Neural cell (in vitro differentiated cells): Measurements from ENCODE around the gene CYB5A. TPM values are rescaled to one million over a fixed set of nuclear protein-coding genes. Genes with fewer than 3 reads are reported as not detected.

Source experiments
- H2AFZ ChIP-seq: fragments of 200-600, 300-800 bp; sonication (generic), shearing (Covaris generic); 2 replicates; pipeline ENCODE4 v1.6.0; 2014; ENCODE audit warnings: low read depth, mild to moderate bottlenecking, antibody characterized with exemption, low read length, moderate library complexity
- H3F3A ChIP-seq: fragments of 200-600 bp; shearing (Covaris generic); 2 replicates; pipeline ENCODE4 v1.6.1; 2016; ENCODE audit warnings: mild to moderate bottlenecking, moderate library complexity, mixed read lengths, antibody characterized with exemption, low read length; ENCODE audit not compliant: insufficient read depth, poor library complexity, severe bottlenecking
- H3K27ac ChIP-seq: fragments of 200-600, 300-800 bp; sonication (generic), shearing (Covaris generic); 2 replicates; pipeline ENCODE4 v1.5.1; 2014; ENCODE audit warnings: mild to moderate bottlenecking, low read length, moderate library complexity
- H3K27me3 ChIP-seq: fragments of 300-800, 200-600 bp; sonication (generic), shearing (Covaris generic); 2 replicates; pipeline ENCODE4 v1.6.0; 2014; ENCODE audit warnings: mild to moderate bottlenecking, low read depth, low read length, moderate library complexity; ENCODE audit not compliant: insufficient read depth
- H3K36me3 ChIP-seq: fragments of 300-800, 200-600 bp; sonication (generic), shearing (Covaris generic); 2 replicates; pipeline ENCODE4 v1.5.1; 2014; ENCODE audit warnings: mild to moderate bottlenecking, antibody characterized with exemption, low read length, moderate library complexity; ENCODE audit not compliant: insufficient read depth
- H3K4me2 ChIP-seq: fragments of 300-800, 200-600 bp; sonication (generic), shearing (Covaris generic); 2 replicates; pipeline ENCODE4 v1.6.0; 2014; ENCODE audit warnings: mild to moderate bottlenecking, low read length
- H3K4me3 ChIP-seq: fragments of 300-800, 200-600 bp; sonication (generic), shearing (Covaris generic); 2 replicates; pipeline ENCODE4 v1.5.1; 2014; ENCODE audit warnings: mild to moderate bottlenecking, low read length, moderate library complexity
- H3K79me2 ChIP-seq: fragments of 200-600 bp; shearing (Covaris generic); replicated peaks from 2 replicates; pipeline ENCODE4 v1.6.0; 2014; ENCODE audit warnings: mild to moderate bottlenecking, low read length, moderate library complexity; ENCODE audit not compliant: insufficient read depth
- H3K9ac ChIP-seq: fragments of 300-800, 200-600 bp; sonication (generic), shearing (Covaris generic); 2 replicates; pipeline ENCODE4 v1.6.1; 2016; ENCODE audit warnings: mild to moderate bottlenecking, low read length, mixed read lengths
- H3K9me2 ChIP-seq: fragments of 200-600 bp; shearing (Covaris generic); 2 replicates; pipeline ENCODE4 v1.6.1; 2016; ENCODE audit warnings: mild to moderate bottlenecking, low read length, mixed read lengths; ENCODE audit not compliant: insufficient read depth
- H3K9me3 ChIP-seq: fragments of 200-600, 300-800 bp; sonication (generic), shearing (Covaris generic); 2 replicates; pipeline ENCODE4 v1.6.1; 2016; ENCODE audit warnings: mild to moderate bottlenecking, mixed run types, low read length, moderate library complexity, mixed read lengths
- H4K20me1 ChIP-seq: fragments of 200-600 bp; shearing (Covaris generic); 2 replicates; pipeline ENCODE4 v1.6.1; 2016; ENCODE audit warnings: mild to moderate bottlenecking, mixed run types; ENCODE audit not compliant: insufficient read depth
- EP300 ChIP-seq: fragments of 450-650 bp; conservative IDR thresholded peaks from 2 replicates; pipeline ENCODE4 v1.6.1; 2014; ENCODE audit warnings: antibody characterized with exemption, mild to moderate bottlenecking, moderate library complexity; ENCODE audit not compliant: poor library complexity, severe bottlenecking
- EZH2 ChIP-seq: fragments of 200-600, 300-800 bp; shearing (Covaris generic), sonication (generic); IDR thresholded peaks from 2 replicates; pipeline ENCODE4 v1.6.1; 2014; ENCODE audit warnings: antibody characterized with exemption, low read length, borderline replicate concordance, mild to moderate bottlenecking; ENCODE audit not compliant: insufficient read depth, poor library complexity, severe bottlenecking
- MXI1 ChIP-seq: fragments of 450-650 bp; conservative IDR thresholded peaks from 2 replicates; pipeline ENCODE4 v1.6.1; 2014; ENCODE audit warnings: antibody characterized with exemption, mild to moderate bottlenecking; ENCODE audit not compliant: poor library complexity, severe bottlenecking
- POLR2AphosphoS5 ChIP-seq: IDR thresholded peaks from 2 replicates; pipeline ENCODE4 v1.6.1; 2012
- RAD21 ChIP-seq: fragments of 450-650 bp; conservative IDR thresholded peaks from 2 replicates; pipeline ENCODE4 v1.6.1; 2014; ENCODE audit warnings: antibody characterized with exemption, mild to moderate bottlenecking, moderate library complexity
- SMC3 ChIP-seq: fragments of 450-650 bp; conservative IDR thresholded peaks from 2 replicates; pipeline ENCODE4 v1.6.1; 2014; ENCODE audit warnings: antibody characterized with exemption, mild to moderate bottlenecking, moderate library complexity; ENCODE audit not compliant: poor library complexity
- TAF1 ChIP-seq: IDR thresholded peaks from 2 replicates; pipeline ENCODE4 v1.6.1; 2012; ENCODE audit warnings: low read depth
- polyA plus RNA-seq: library from polyadenylated mRNA; depleted of rRNA; stranded (reverse); fragments of >200 nt; gene quantifications from 2 replicates; pipeline ENCODE4 v1.2.3, GENCODE V29; 2014
- TF ChIP-seq, protein P1 (sequence below): IDR thresholded peaks from 2 replicates; pipeline ENCODE4 v1.6.1; 2012; ENCODE audit warnings: borderline replicate concordance
- TF ChIP-seq, protein P2 (sequence below): fragments of 450-650 bp; IDR thresholded peaks from 2 replicates; pipeline ENCODE4 v1.5.1; 2014; ENCODE audit warnings: antibody characterized with exemption, mild to moderate bottlenecking, moderate library complexity; ENCODE audit not compliant: poor library complexity, severe bottlenecking

Gene CYB5A
- polyA plus RNA-seq, 1 donor from 2014 or later = 35.4 TPM

DNA sequence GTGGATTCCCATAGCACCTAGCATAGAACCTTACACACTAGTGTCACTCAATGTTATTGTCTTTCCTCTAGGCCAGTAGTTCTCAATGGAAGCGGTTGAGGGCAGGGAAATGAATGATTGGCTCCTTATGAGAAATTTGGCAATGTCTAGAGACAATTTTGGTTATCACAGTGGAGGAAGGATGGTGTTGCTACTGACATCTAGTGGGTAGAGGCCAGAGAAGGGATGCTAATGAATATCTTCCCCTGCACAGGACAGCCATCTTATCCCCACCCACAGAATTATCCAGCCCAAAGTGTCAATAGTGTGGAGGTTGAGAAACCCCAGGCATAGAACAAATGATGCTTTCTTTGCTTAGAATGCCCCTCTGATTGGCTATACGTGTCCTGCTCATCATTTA lies 39.6 kb upstream of the CYB5A start:
- H4K20me1 ChIP-seq = no peaks in the 10 kb centered on the region
- no peaks in the 10 kb centered on the region for H3K9me3 ChIP-seq
- no peaks in the 10 kb centered on the region for H3K9me2 ChIP-seq
- no peak overlapping the region for H3K27ac ChIP-seq
- H3K79me2 ChIP-seq = no peaks in the 10 kb centered on the region
- H3K4me2 ChIP-seq = no peak overlapping the region
- TF ChIP-seq, protein P1, sequence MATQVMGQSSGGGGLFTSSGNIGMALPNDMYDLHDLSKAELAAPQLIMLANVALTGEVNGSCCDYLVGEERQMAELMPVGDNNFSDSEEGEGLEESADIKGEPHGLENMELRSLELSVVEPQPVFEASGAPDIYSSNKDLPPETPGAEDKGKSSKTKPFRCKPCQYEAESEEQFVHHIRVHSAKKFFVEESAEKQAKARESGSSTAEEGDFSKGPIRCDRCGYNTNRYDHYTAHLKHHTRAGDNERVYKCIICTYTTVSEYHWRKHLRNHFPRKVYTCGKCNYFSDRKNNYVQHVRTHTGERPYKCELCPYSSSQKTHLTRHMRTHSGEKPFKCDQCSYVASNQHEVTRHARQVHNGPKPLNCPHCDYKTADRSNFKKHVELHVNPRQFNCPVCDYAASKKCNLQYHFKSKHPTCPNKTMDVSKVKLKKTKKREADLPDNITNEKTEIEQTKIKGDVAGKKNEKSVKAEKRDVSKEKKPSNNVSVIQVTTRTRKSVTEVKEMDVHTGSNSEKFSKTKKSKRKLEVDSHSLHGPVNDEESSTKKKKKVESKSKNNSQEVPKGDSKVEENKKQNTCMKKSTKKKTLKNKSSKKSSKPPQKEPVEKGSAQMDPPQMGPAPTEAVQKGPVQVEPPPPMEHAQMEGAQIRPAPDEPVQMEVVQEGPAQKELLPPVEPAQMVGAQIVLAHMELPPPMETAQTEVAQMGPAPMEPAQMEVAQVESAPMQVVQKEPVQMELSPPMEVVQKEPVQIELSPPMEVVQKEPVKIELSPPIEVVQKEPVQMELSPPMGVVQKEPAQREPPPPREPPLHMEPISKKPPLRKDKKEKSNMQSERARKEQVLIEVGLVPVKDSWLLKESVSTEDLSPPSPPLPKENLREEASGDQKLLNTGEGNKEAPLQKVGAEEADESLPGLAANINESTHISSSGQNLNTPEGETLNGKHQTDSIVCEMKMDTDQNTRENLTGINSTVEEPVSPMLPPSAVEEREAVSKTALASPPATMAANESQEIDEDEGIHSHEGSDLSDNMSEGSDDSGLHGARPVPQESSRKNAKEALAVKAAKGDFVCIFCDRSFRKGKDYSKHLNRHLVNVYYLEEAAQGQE = no peak
- no peak for TF ChIP-seq POLR2AphosphoS5
- no peak for TF ChIP-seq SMC3
- TF ChIP-seq TAF1 = no peak
- no peak for TF ChIP-seq EZH2
- no peak for TF ChIP-seq MXI1
- TF ChIP-seq, protein P2, sequence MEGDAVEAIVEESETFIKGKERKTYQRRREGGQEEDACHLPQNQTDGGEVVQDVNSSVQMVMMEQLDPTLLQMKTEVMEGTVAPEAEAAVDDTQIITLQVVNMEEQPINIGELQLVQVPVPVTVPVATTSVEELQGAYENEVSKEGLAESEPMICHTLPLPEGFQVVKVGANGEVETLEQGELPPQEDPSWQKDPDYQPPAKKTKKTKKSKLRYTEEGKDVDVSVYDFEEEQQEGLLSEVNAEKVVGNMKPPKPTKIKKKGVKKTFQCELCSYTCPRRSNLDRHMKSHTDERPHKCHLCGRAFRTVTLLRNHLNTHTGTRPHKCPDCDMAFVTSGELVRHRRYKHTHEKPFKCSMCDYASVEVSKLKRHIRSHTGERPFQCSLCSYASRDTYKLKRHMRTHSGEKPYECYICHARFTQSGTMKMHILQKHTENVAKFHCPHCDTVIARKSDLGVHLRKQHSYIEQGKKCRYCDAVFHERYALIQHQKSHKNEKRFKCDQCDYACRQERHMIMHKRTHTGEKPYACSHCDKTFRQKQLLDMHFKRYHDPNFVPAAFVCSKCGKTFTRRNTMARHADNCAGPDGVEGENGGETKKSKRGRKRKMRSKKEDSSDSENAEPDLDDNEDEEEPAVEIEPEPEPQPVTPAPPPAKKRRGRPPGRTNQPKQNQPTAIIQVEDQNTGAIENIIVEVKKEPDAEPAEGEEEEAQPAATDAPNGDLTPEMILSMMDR = no peak
- no peak for TF ChIP-seq RAD21
- no peak for TF ChIP-seq EP300
- H3K9ac ChIP-seq = no peak overlapping the region
- H3K36me3 ChIP-seq = no peaks in the 10 kb centered on the region
- H3F3A ChIP-seq = no peaks in the 10 kb centered on the region
- no peak overlapping the region for H2AFZ ChIP-seq
- no peaks in the 10 kb centered on the region for H3K27me3 ChIP-seq
- H3K4me3 ChIP-seq = no peak overlapping the region

DNA sequence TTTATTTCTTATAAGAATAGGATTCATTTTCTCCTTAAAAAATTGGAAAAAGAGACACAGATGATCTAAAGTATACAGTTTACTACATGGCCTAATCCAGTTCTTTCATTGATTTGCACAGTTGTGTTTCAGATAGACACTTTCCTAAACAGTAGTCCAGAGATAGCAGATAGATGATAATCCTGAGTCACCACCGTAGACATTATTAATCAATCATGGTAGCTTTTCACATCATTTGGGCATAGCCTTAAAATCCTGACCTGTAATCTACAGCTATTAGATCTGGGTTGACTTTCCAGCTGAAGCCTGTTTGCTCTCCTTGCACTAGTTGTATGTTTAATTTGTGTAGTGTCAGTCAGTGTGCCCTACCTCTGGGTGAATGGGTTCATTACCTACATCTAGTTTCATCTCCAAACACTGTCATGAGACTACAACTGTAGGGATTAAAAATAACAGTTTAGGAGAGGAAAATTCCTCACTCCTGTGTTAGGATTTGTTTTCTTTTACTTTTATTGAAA lies 38.0 kb upstream of the CYB5A start:
- TF ChIP-seq POLR2AphosphoS5 = no peak
- TF ChIP-seq, protein P1 = no peak
- TF ChIP-seq EP300 = no peak
- TF ChIP-seq, protein P2 = no peak
- Histone ChIP-seq H4K20me1 (no peaks in the 10 kb centered on the region), H3K79me2 (no peaks in the 10 kb centered on the region), H3K4me2 (no peak overlapping the region), H3F3A (no peaks in the 10 kb centered on the region), H3K4me3 (no peak overlapping the region), H3K9me2 (no peaks in the 10 kb centered on the region), H2AFZ (no peak overlapping the region), H3K27me3 (no peaks in the 10 kb centered on the region), H3K9ac (no peak overlapping the region), H3K9me3 (no peaks in the 10 kb centered on the region), H3K36me3 (no peaks in the 10 kb centered on the region), H3K27ac (no peak overlapping the region)
